ENCODE data around the gene ABL2.

GRCh38 chr1:179095924-179096323 is 133.6 kb downstream of the ABL2 start:
- TF ChIP-seq POLR2A (IDR thresholded peaks at IDR 0.05; ENCODE audit: extremely low read depth, insufficient read length) (no peak), CTCF (IDR thresholded peaks at IDR 0.05; ENCODE audit: low read depth, low read length) (no peak), MAX (IDR thresholded peaks at IDR 0.05; ENCODE audit: low read depth, low read length) (no peak)
